DMS79 (cell line): ENCODE results near the gene IRF7.
A peak's percentile ranks its signal among the peaks of the same experiment; 100 is the strongest.
"Not testable (repeated sequence)": the region's sequence is repeated elsewhere in the genome, so short reads cannot be mapped to it uniquely, and the experiment has no call there.

Experiments used
- DNase-seq: peaks from one replicate; lab custom pipeline; 2025; lab: John Stamatoyannopoulos, UW

IRF7 gene

DNA sequence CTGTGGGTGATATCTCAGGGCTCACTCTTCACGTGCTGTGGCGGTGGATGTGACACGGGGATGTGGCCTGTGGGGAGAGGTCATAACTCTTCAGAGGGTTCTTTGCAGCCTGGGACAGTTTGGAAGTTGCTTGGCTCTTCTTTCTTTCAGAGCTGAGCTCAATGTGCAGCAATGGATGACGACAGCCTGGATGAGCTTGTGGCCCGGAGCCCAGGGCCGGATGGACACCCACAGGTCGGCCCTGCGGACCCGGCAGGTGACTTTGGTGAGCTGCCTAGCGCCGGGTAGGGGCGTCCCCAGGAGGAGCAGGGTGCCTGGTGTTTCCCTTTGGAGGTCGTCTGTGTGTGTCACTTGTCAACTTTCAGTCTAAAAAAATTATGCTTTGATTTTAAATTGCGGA lies 34.4 kb downstream of the IRF7 start:
- no peak for DNase-seq

- no peak for DNase-seq
These were observed 35.7 kb downstream of the IRF7 start for GRCh38 chr11:579830-580601.

- no peak for DNase-seq
These were observed 37.3 kb downstream of the IRF7 start for GRCh38 chr11:578276-579035.

- DNase-seq, result no peak
These were observed 38.2 kb downstream of the IRF7 start for GRCh38 chr11:577611-577894.

GRCh38 chr11:576811-577610 lies 38.7 kb downstream of the IRF7 start:
- DNase-seq, result no peak

DNA sequence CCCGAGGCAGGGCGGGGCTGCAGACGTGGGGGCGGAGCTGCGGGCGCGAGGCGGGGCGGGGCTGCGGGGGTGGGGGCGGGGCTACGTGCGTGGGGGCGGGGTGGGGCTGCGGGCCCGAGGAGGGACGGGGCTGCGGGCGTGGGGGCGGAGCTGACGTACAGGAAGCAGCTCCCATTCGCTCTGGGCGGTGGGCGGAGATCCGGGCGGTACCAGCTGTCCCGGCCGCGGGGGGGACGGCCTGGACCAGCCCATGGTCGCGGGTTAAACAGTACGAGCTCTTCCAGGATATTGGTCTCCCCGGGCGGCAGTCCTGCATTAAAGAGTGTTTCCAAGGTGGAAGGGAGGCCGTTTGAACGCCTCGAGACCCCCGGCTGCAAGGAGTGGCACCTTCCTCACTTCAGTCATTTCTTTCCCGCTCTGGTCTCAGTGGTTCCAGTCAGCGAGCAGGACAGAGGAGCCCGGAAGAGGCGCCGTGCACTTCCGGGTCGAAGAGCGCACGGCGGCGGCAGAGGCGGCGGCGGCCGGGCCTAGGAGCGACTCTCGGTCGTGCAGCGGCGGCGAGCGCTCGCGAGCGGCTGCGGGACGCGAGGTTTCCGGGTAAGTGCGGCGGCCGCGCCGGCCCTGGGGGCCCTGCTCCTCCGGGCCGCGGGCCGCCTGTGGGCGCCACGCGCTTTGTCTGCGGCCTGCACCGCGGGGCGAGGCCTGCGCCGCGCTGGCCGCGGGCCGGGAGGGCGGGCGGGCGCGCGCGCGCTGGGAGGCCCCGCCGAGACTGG lies 39.6 kb downstream of the IRF7 start, which contains the start of gene PHRF1:
PHRF1 (plus strand) TSS at position 475 of the 773 bp plus-strand sequence. CDS start 5,043 bp downstream, outside the sequence.
- DNase-seq, result peak; percentile 61

DNA sequence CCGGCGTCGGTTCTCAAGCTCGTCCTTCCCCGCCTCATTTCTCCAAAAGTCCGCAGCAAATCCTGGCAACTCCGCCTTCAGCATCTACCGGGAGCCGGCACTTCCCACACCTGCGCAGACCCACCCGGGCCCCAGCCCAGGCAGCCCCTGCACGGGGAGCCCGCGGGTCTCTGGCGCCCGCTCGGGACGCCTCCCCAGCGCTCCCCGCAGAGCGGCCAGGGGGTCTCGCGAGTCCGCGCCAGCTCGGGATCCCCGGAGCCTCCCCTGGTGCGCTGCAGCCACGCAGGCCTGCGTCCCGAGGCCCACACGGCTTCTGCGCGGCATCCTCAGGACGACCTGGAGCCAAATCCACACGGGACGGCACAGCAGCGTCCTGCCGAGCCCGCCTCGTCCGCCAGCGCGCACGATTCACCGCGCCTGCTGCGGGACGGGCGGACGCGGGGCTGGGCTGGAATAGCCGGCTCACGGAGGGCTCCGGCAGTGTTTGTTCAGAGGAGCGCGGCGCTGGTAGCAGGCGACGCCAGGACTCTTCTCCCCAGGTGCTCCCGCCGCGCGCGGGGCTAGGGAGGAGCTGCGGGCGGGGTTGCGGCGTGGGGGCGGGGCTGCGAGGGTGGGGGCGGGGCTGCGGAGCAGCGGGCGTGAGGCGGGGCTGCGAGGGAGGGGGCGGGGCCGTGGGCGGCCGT lies 40.3 kb downstream of the IRF7 start:
- DNase-seq, result no peak

DNA sequence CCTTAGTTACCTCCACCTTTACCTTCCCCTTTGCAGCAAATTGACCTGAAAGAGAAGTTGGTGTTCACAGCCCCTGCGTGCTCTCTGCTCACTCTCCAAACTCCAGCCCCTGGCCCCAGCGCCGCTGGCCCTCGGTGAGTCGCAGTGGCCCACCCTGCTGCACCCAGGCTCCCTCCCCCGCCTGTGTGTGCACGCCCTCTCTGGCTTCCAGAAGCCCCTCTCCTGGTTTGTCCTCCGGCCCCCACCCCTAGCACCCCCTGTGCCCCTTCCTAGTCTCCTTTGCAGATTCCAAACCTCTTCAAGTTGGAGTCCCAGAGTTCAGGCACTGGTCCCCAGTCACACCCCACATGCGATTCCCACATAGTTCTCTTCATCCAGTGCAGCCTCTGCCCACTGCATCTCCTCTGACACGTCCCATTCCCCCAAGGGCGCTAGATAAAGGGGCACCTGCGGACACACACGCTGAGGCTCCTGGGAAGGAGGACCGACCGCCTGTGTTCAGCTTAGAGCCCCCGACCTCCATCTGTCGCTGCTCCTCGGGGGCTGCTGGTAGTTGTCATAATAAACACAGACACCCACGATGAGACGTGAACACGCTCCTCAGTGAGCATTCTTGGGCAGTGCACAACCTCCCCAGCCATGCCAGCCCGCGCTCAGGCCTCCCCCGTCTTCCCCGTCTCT lies 41.0 kb downstream of the IRF7 start:
- no peak for DNase-seq

DNA sequence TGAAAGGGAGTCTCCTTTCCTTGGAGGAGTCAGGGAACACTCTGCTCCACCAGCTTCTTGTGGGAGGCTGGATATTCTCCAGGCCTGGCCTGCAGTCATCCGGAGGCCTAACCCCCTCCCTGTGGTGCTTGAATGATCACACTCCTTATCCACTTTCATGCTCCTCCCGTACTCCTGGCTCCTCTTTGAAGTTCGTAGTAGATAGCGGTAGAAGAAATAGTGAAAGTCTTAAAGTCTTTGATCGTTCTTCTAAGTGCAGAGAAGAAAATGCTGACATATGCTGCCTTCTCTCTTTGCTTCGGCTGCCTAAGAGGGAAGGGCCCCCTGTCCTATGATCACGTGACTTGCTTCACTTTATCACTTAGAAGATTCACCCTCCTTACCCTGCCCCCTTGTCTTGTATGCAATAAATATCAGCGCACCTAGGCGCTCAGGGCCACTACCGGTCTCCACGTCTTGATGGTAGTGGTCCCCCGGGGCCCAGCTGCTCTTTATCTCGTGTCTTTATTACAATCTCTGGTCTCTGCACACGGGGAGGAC lies 41.6 kb downstream of the IRF7 start:
- DNase-seq, result not testable (repeated sequence)

DNA sequence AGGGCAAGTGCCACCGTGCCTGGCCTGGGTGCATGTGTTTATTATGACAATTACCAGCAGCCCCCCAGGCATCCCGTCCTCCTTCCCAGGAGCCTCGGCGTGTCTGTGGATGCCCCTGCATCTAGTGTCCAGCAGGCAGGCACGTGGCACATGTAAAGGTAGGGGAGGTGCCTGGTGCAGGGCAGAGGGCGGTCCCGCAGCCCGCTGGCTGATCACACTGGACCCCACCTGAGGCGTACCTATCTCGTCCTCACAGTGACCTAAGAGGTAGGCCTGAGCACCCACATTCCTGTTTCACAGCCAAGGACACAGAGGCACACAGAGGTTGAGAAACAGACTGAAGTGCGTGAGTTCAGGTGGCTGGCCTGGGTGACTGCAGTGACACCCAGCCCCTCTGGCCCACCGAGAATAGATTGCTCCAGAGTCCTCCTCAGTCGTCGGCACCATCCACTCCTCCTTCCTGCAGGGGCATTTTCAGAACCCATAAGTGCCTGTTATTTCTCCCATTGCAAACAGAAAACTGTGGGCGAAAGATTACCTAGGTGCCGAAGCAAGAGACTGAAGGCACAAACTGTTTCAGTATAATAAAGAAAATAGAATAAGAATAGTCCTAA lies 42.5 kb downstream of the IRF7 start:
- no peak for DNase-seq

DNA sequence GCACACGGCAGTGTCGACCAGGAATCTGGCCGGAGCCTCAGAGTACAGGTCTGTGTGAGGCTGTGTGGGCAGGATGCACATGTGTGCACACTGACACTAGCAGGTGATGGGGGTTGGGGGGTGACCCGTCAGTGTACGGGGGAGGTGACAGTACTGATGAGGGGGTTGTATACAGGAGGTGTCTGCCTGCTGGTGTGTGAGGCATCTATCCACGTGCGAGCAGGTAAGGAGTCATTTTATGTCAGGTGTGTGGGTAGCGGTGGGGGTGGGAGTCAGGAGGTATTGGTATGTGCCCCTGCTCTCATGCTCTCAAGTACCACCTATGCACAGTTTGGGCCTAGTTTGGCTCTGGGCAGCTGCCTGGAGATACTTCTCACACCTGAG lies 44.0 kb downstream of the IRF7 start:
- DNase-seq, result no peak

DNA sequence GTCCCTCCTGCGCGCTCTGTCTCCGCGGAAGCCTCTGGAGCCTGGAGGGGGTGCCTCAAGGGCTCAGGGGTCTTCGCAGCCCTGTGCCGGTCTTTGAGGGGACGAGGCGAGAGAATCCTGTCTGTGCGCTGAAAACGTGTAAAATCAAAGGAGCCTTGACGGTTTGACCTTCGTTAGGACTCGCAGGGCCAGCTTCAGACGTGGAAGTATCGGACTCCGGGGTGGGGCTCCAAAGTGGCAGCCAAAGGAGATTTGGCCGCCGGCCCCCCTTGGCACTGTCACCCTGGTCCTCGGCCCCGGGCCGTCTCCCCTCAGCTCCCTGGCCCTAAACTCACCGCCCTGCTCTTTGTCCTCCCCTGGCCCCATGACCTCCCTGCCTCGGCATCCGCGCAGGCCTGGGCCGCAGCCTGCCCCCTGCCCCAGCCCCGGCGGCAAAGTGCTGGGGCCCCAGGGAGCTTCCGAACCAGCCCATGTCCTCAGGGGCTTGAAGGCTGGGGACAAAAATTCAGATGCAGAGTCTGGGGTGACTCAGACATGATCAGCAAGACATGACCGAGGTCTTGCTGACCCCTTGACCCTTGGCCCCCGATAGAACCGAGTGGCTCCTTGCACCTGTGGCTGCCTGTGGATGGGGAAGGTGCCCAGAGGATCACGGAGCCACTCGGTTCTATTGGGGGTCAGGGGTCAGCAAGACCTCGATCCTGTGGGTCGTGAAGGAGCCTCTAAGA lies 46.4 kb downstream of the IRF7 start:
- DNase-seq, result no peak

GRCh38 chr11:568306-569157 lies 47.2 kb downstream of the IRF7 start:
- peak; percentile 73 for DNase-seq

- no peak for DNase-seq
These were observed 48.0 kb downstream of the IRF7 start for GRCh38 chr11:567629-568292.

GRCh38 chr11:567011-567628 lies 48.6 kb downstream of the IRF7 start:
- DNase-seq, result no peak

DNA sequence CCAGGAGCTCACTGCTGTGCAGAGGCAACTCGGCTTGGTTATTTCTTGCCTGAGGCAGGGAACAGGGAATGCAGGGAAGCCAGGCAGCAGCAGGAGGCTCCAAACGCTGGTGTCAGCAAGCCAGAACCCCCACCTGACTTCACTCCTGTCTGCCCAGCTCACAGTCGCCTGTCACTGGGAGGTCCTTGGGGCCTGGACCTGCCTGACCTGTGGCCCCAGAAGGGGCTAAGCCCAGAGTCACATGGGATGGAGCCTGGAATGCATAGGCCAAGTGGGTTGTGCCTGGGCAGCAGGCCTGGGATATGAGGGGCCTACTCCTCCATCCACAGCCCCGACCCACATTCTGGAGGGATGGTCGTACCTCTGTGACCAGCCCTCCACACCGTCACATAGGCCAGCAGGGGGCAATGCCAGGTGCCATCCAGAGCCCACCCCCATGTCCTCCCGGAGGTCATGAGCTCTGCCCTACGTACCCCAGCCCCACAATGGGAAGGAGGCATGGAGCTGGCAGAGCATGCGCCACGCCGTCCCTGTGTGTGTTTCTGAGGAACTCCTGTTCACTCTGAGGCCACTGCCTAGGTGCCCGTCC lies 49.7 kb downstream of the IRF7 start:
- DNase-seq, result no peak
